GM12878 (cell line): ENCODE data around the gene LRP1. TPM values are rescaled to one million over a fixed set of nuclear protein-coding genes. Genes with fewer than 3 reads are reported as not detected.

Experiments used
- ATAC-seq: fragments of 200-7000 bp; cut with Tn5 transposase; 3 replicates; pipeline ENCODE4 v1.9.1; 2020; ENCODE audit warnings: mild to moderate bottlenecking, moderate library complexity
- BruUV-seq: library from RNA; stranded (reverse); fragments of 400-500 nt; replicated peaks from 2 replicates; lab custom pipeline; 2021; lab: Mats Ljungman, UMichigan
- CTCF ChIA-PET: fragments of 300-600 bp; sonication (Branson Sonifier 250); formaldehyde crosslinking; extraction: SDS; loops from one replicate; lab custom pipeline; 2021; ENCODE audit warnings: inconsistent platforms; lab: Yijun Ruan, JAX
- POLR2A ChIA-PET: fragments of 350-600 bp; formaldehyde crosslinking; extraction: SDS; loops from one replicate; lab custom pipeline; 2021; ENCODE audit warnings: inconsistent platforms; lab: Charles Lee
- RAD21 ChIA-PET: fragments of 300-600 bp; sonication (Branson Sonifier 250); formaldehyde crosslinking; loops from one replicate; lab custom pipeline; 2023; ENCODE audit warnings: antibody characterized with exemption; ENCODE audit not compliant: unreplicated experiment; lab: Charles Lee
- SMC1A ChIA-PET: fragments of 300-600 bp; sonication (Branson Sonifier 250); formaldehyde crosslinking; loops from one replicate; lab custom pipeline; 2023; ENCODE audit not compliant: unreplicated experiment, uncharacterized antibody; lab: Charles Lee
- DNase-seq: peaks from one replicate; pipeline ENCODE4 v3.0.0-alpha.2; 2011; ENCODE audit warnings: low read depth, low spot score
- FAIRE-seq: peaks from 3 replicates; lab custom pipeline; 2011; peaks lifted over from hg19 to GRCh38; lab: Jason Lieb, UNC
- H2AFZ ChIP-seq: 2 replicates; pipeline ENCODE4 v1.6.0; 2011; ENCODE audit warnings: low read depth, low read length, control low read depth; ENCODE audit not compliant: control insufficient read depth
- H3K27ac ChIP-seq: 2 replicates; pipeline ENCODE4 v1.5.1; 2011; ENCODE audit warnings: control low read depth; ENCODE audit not compliant: control insufficient read depth, insufficient read depth
- H3K27me3 ChIP-seq, 2 experiments: replicated peaks in 1 of 2; 2 replicates each; pipeline versions ENCODE4 v1.6.0 to v1.6.1; 2011; ENCODE audit warnings: low read length in 1 of 2; ENCODE audit not compliant: control insufficient read depth in 2 of 2, insufficient read depth in 2 of 2
- H3K36me3 ChIP-seq, 2 experiments: 2 replicates each; pipeline ENCODE4 v1.5.1; 2011; ENCODE audit warnings: low read length in 1 of 2; ENCODE audit not compliant: control insufficient read depth in 2 of 2, insufficient read depth in 2 of 2
- H3K4me1 ChIP-seq: 2 replicates; pipeline ENCODE4 v1.6.1; 2011; ENCODE audit warnings: mild to moderate bottlenecking, low read length, moderate library complexity, mixed read lengths; ENCODE audit not compliant: control insufficient read depth, insufficient read depth
- H3K4me2 ChIP-seq: 2 replicates; pipeline ENCODE4 v1.6.0; 2011; ENCODE audit warnings: control low read depth; ENCODE audit not compliant: control insufficient read depth, insufficient read depth
- H3K4me3 ChIP-seq: fragments of 200-600 bp; sonication (generic); 2 replicates; pipeline ENCODE4 v1.5.1; 2016
- H3K79me2 ChIP-seq: 2 replicates; pipeline ENCODE4 v1.6.0; 2011; ENCODE audit warnings: low read length; ENCODE audit not compliant: control insufficient read depth, insufficient read depth
- H3K9ac ChIP-seq: 2 replicates; pipeline ENCODE4 v1.8.0; 2011; ENCODE audit warnings: low read length, control low read depth, mixed read lengths; ENCODE audit not compliant: control insufficient read depth, insufficient read depth
- H3K9me3 ChIP-seq: replicated peaks from 3 replicates; pipeline ENCODE4 v1.5.1; 2011; ENCODE audit warnings: mild to moderate bottlenecking, low read length; ENCODE audit not compliant: control insufficient read depth, insufficient read depth
- H4K20me1 ChIP-seq: 2 replicates; pipeline ENCODE4 v1.6.0; 2011; ENCODE audit not compliant: control insufficient read depth, insufficient read depth
- BMI1 ChIP-seq: fragments of 450-650 bp; IDR thresholded peaks from 2 replicates; pipeline ENCODE4 v1.6.1; 2016; ENCODE audit warnings: mild to moderate bottlenecking, moderate library complexity, borderline replicate concordance
- RUNX3 ChIP-seq: IDR thresholded peaks from 2 replicates; pipeline ENCODE4 v1.6.1; 2012; ENCODE audit warnings: low read length, inconsistent platforms
- WGBS: methylation state at CpG from one replicate; pipeline ENCODE4 v1.1.6; 2016; ENCODE audit warnings: low lambda C conversion rate; ENCODE audit not compliant: insufficient replicate concordance, insufficient coverage; ENCODE audit errors: missing lambda C conversion rate; 5-methylcytosine and 5-hydroxymethylcytosine counted together
- in situ Hi-C: fragments of 300-500 bp; cut with MboI; formaldehyde crosslinking; loops from 9 replicates; pipeline ENCODE4 v1.14.3; 2018; ENCODE audit warnings: mixed read lengths
- intact Hi-C: fragments of 100-400 bp; cut with micrococcal nuclease; formaldehyde crosslinking; loops from one replicate; pipeline ENCODE4 v1.14.2; 2022; ENCODE audit not compliant: unreplicated experiment
- polyA plus RNA-seq, 11 experiments: library from polyadenylated mRNA; depleted of rRNA in 4 of 11; unstranded in 6 of 11; stranded (reverse) in 5 of 11; fragments of >200 nt; fragmentation: Nextera tagmentation in 4 of 11; fragmentation: Illumina TruSeq in 1 of 11; extraction: Ambion mirVana in 4 of 11; extraction: Trizol in 1 of 11; gene quantifications; 1 replicate in 1 of 11; 2 replicates in 10 of 11; pipeline versions ENCODE4 v1.2.1 to v1.2.3, GENCODE V29; 2011 to 2016; ENCODE audit warnings: inconsistent platforms in 2 of 11, missing spikeins in 2 of 11, low read depth in 1 of 11
- total RNA-seq, 4 experiments: library from RNA; depleted of rRNA in 3 of 4; stranded (reverse); fragments of >200 nt in 3 of 4; fragmentation: Illumina TruSeq in 1 of 4; extraction: Trizol in 1 of 4; gene quantifications; 2 replicates each; pipeline versions ENCODE4 v1.2.1 to v1.2.3, GENCODE V29; 2013 to 2021
- TF ChIP-seq, protein P1 (sequence below): IDR thresholded peaks from 2 replicates; pipeline ENCODE4 v1.6.1; 2011; ENCODE audit warnings: borderline replicate concordance, low read depth, mild to moderate bottlenecking, moderate library complexity, low read length; ENCODE audit not compliant: insufficient read depth, poor library complexity, severe bottlenecking

LRP1 gene
- total and polyA plus RNA-seq, 10 of the 15 experiments (the other 5 are each of a cell fraction or from before 2014, with no cell fraction given): under 0.01 to 1.1 (median 0.20) TPM; not detected in 2

DNA sequence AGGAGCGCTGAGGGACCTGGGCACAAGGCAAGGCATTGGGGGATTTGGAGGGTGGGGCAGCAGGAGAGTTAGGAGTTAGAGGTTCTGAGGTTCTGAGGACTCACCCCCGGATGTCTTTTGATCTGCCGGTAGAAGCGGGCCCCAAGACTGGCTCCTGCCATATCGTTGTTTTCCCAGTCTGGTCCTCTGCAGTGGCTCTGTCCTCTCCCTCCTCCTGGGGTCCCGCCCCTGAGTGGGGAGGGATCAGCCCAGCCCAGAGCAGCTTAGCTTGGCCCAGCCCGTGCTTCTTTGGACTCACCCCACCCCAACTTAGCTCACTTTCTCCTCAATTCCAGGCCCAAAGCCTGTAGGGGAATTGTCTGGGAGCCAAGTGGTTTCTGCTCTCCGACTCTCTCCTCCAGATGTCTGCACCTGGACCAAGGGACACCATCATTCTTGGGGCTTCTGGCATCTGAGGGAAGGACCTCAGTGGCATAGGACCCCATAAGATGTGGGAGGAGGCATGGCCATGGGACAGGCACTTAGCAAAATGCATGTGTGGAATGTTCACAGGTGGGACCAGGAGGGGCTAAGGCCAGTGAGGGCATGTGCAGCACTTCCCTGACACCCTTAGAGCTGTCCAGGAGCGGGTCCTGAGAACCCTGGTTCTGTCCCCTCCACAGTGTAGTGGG lies 108.8 kb downstream of the LRP1 start (continued):
- TF ChIP-seq, protein P1, sequence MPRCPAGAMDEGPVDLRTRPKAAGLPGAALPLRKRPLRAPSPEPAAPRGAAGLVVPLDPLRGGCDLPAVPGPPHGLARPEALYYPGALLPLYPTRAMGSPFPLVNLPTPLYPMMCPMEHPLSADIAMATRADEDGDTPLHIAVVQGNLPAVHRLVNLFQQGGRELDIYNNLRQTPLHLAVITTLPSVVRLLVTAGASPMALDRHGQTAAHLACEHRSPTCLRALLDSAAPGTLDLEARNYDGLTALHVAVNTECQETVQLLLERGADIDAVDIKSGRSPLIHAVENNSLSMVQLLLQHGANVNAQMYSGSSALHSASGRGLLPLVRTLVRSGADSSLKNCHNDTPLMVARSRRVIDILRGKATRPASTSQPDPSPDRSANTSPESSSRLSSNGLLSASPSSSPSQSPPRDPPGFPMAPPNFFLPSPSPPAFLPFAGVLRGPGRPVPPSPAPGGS: no peak
- TF ChIP-seq, all 136 proteins: peak for 0

DNA sequence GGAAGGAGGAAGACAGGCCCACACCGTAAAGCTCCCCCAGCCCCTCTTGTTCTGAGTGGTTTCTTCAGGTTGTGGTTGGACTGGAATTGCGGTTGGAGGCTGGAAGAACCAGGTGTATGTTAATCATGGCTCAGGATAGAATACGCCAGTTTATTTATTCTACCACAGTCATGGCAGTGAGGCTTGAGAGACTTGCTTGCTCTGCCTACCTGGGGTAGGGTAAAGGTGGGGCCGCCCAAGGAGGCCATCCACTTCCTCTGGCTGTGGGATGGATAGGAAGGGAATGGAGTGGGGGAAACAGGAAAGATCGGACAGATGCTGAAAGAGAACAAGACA lies 109.3 kb downstream of the LRP1 start:
- in situ Hi-C loops (no loop called here), intact Hi-C loops (no loop called here)
- ChIA-PET RAD21 (interaction anchor here (0.6 to 4.6 kb wide), 6 partner anchors 8 to 223 kb away, joined by 3 to 36 read pairs (median 6); partner anchors contain the start of gene SHMT2), CTCF (interaction anchor here (0.6 to 10.7 kb wide), 6 partner anchors 10 to 223 kb away, joined by 3 to 271 read pairs (median 48); partner anchors contain the start of genes INHBE and SHMT2), POLR2A (interaction anchor here (0.7 to 1.1 kb wide), 2 partner anchors 8 to 321 kb away, joined by 3 to 10 read pairs; partner anchors contain the start of gene SHMT2), SMC1A (interaction anchor here (8.1 kb wide), 1 partner anchor 23 kb away, joined by 55 read pairs; no protein-coding TSS in a partner anchor)
- FAIRE-seq: no peak
- DNase-seq: no peak
- H3K9me3 ChIP-seq: no peaks in the 10 kb centered on the region
- no peak overlapping the region for H3K4me2 ChIP-seq
- H3K36me3 ChIP-seq: peaks cover 15% of the 10 kb centered on the region in 2 experiments; a peak in 3 of 4 replicates
- H2AFZ ChIP-seq: no peak overlapping the region
- peaks cover 38% of the 10 kb centered on the region for H3K4me1 ChIP-seq
- 12% methylated on average over 5 of the region's 5 CpGs for WGBS
- H3K27ac ChIP-seq: no peak overlapping the region
- H3K4me3 ChIP-seq: no peak overlapping the region
- 0 out of 2 replicates have a peak, but pooled peaks cover 2% of the 10 kb centered on the region for H4K20me1 ChIP-seq
- ATAC-seq: no peak
- TF ChIP-seq BMI1 (no peak), RUNX3 (0 out of 2 replicates have a peak, but pooled peaks have one; percentile 15)
- TF ChIP-seq, all 136 proteins: peak for 1
- Histone ChIP-seq H3K9ac (no peak overlapping the region), H3K79me2 (no peaks in the 10 kb centered on the region), H3K27me3 (peaks cover 5 to 8% of the 10 kb centered on the region in 2 experiments; a peak in 3 of 4 replicates)
- BruUV-seq: no TSS peak
